GM18858 (cell line): ENCODE measurements around the gene ASXL1.
"Not testable (repeated sequence)": the region's sequence is repeated elsewhere in the genome, so short reads cannot be mapped to it uniquely, and the experiment has no call there.

Experiments used
- ATAC-seq: cut with Tn5 transposase; IDR thresholded peaks from one replicate; pipeline ENCODE4 v1.9.1; 2021; ENCODE audit not compliant: unreplicated experiment

The ASXL1 gene

DNA sequence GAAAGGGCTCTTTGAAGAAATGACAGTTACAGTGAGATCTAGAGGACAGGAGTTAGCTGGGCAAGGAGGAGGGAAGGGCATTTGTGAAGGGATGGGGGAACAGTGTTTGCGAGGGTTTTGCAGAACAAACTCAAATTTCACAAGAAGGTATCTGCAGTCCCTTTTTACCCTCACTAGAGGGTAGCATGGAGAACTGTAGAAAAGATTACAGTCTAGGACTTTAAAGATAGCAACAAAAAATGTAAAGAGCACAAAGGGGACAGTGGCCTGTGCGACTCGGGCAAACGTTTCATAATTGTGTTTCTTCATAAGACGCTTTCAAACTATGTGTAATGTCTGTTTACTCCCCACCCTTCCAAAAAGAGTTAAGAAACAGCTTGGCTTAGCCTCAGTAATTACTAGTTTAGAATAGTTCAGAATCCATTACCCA is 21.2 kb upstream of the ASXL1 start:
- no peak for ATAC-seq

DNA sequence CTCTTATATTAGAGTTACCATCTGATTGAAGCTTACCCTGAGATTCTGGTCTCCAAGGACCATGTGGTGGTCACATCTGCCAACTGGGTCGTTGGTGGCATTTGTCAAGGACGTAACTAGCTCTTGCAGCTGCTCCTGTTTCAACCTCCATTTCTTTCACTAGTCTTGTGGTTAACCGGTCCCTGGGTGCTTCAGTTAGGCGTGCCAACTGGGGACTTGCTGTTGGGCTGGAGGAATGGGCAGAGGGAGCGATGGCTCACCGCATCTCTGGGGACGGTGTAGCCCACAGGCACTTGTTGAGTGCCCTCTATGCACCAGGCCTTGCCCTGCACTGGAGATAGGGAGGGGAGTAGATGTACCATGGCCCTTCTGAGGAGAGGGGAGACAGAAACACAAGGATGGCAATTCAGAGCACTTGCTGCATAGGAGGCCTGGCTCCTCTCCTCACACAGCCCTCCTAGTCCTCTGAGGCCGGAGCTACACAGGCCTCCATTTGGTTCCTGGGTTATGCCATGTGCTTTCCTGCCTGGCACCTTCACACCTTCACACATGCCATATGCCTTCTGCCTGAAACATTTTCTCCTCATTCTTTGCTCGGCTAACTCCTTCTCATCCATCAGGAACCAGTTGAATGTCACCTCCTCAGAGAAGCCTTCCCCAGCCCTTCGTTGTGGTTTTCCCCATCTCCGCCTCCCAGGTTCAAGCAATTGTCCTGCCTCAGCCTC is 20.0 kb upstream of the ASXL1 start:
- ATAC-seq, result no peak

DNA sequence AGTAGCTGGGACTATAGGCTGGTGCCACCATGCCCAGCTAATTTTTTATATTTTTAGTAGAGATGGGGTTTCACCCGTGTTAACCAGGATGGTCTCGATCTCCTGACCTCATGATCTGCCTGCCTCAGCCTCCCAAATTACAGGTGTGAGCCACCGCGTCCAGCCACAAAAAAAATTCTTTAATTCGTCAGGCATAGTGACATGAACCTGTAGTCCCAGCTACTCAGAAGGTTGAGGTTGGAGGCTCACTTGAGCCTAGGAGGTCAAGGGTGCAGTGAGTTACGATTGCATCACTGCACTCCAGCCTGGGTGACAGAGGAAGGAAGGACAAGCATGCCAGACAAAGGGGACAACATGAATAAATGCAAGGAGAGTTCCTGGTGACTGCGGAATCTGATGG is 19.5 kb upstream of the ASXL1 start:
- ATAC-seq, result no peak

DNA sequence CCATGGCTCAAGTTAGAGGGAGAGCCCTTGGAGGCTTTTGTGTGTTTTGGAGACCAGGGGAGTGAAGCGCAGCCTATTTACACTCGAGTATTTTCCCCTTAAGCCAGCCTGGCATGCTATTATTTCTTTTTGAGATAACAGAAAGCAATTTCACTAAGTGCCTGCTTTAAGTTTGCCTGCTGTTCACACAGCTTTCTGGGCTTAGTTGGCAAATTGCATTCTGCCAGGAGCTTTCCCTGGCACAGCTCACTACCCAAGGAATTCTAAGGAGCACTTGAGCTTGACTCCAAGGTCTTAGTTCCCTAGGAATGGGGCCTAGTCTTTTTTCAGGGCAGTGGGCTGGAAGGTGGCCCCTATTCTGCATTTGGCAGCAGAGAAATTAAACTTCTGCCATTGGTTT is 19.0 kb upstream of the ASXL1 start:
- ATAC-seq, result no peak

DNA sequence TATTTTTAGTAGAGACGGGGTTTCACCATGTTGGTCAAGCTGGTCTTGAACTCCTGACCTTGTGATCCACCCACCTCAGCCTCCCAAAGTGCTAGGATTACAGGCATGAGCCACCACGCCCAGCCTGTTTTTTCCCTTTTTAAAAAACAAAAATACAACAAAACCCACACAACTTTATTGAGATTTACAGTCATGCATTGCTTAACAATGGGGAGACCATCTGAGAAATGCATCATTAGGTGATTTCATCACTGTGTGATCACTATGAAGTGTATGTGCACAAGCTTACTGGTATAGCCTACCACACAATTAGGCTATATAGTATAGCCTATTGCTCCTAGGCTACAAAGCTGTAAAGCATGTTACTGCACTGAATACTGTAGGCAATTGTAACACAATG is 17.1 kb upstream of the ASXL1 start:
- ATAC-seq, result not testable (repeated sequence)

DNA sequence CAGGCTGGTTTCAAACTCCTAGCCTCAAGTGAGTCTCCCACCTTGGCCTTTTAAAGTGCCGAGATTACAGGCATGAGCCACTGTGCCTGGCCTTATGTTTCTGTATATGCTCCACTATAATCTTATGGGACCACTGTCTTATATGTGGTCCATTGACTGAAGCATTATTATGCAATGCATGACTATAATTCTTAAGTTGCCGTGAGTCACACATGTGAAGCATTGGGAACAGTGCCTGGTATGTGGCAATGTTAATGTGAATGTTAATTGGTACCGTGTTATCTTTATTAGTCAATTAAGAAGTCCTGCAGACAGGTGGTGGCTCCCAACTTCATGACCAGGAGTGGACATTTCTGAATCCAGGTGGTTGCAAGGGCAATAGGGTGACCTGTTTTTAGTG is 14.7 kb upstream of the ASXL1 start:
- ATAC-seq, result no peak

DNA sequence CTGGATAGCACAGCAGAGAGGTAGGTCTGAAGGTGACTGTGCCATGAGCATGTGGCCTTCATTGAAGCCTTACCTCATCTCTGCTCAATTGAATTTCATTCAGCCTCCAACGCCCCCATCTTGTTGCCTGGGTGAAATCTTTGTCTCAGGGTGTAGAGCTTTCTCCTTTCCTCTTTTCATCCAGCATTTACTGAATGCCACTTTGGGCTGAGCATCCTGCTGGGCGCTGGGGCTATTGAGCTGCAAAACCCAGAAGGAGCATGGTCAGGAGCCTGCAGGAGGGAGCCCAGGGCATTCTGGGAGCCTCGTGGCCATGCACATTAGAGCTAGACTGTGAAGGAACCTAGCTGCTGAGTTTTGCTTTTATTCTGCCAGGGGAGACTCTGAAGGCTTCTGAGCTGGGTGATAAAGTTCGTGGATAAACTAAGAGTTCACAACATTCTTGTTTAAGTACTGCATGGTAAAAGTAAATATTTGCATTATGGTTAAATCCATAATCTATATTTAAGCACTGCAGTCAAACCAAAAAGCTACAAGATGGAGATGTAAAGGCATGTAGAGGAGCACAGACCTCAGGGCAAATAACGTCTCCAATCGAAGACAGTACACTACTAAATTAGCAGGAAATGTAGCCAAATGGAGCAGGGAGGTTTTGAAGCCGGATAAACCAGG is 13.2 kb upstream of the ASXL1 start:
- no peak for ATAC-seq

DNA sequence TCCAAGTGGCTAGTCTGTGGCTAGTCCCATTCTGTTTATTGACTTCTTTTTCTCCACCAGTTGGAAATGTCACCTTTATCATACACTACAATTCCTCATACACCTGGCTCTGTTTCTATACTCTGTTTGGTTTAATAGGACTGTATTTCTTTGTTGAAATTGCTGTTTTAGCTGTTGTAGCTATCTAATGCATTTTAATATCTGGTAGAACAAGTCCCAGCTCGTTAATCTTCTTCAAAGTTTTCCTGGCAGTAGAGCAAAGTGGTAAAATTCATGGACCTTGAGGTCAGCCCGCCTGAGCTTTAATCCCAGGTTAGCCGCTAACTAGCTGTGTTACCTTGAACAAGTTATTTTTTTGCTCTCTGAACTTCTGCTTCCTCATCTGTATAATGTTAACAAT is 9.9 kb upstream of the ASXL1 start:
- ATAC-seq, result no peak

DNA sequence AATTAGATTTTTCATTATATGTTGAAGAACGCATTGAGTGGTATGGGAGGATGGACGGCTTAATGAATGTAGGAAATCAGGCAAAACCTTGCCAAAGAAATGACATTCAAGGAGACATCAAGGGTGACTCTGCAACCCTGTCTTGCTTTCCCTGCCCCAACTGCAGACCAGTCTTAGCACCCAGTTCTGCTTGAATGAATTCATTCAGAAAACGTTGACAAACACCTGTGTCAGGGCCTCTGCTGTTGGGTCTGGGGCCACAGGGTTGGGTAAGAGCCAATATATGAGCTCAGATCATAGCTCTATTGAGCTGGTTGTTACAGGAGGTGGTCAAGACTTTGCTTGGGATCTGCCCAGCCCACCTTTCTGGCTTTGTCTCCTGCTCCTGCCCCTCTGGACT is 7.7 kb upstream of the ASXL1 start:
- no peak for ATAC-seq

DNA sequence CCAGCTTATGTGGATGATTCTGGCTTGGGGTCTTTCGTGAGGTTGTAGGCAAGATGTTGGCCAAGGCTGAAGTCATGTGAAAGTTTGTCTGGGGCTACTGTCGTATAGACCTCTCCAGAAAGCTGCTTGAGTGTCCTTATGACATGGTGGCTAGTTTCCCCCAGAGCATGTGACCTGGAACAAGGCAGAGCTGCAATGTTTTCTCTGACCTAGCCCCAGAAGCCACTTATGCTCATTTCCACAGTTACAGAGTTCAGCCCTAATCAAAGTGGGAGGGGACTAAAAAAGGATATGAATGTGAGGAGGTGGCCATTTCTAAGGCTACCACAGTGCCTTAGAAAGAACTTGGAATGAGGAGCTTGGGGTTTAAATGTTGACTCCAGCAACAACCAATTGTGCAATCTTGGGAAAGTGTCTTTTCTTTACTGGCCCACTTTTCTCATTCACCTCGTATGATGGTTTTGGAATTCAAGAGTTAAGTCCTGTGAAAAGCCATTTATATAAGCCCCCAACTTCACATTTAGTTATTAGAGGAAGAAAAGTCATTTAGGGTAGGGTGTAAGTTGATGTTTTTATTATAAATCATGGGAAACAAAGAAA is 5.9 kb upstream of the ASXL1 start:
- no peak for ATAC-seq

DNA sequence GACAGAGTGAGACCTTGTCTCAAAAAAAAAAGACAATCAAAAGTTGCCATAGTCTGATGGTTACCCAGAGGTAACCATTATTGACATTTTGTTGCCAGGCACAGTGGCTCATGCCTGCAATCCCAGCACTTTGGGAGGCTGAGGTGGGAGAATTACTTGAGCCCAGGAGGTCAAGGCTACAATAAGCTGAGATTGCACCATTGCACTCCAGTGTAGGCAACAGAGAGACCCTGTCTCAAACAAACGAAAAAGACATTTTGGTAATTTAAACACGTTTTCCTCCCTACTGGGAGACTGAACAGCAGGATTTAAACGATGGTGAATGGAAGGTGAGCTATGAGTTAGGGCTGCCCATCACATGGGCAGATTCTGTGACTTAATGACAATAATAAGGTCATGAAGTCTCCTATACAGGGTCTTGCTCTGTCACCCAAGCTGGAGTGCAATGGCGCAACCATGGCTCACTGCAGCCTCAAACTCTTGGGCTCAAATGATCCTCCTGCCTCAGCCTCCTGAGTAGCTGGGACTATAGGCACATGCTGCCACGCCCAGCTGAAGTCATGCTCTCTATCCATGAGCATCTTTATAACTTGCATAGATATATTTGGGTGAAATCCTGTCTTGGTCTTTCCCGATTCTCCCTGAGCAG is 4.2 kb upstream of the ASXL1 start:
- no peak for ATAC-seq

DNA sequence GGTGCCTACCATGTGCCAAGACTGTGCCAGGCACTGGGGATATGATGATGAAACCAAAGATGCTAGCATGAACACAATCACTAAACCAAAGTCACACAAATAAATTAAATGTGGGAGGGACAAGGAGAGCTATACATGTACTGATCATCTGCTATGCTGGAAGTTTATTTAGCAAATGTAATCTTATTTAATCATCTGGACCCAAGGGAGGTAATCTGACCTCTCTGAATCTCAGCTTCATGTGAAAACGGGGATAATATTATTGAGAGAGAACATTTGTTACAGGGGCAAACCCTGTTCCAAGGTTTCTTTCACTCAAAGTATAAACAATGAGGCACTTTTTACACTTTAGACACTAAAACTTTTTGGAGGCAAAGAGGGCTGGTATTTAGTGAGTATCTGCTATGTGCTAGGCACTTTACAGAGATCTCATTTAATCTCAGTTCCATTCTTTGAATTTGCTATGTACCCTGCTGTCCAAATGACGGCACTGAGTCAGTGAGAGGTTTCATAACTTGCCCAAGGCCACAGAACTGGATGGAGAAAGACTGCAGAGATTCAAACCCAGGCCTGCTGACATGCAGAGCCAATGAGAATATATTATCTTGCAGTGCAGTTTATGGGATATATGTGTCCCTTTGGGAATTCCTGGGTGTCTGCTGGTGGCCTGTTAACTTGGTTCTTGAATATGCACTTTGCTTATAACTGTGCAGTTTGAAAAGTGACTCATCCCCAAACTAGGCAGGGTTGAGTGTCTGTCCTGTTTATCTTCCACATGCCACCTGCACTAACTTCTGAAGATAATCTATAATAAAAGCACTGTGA is 3.3 kb upstream of the ASXL1 start:
- peak; percentile 22 for ATAC-seq

DNA sequence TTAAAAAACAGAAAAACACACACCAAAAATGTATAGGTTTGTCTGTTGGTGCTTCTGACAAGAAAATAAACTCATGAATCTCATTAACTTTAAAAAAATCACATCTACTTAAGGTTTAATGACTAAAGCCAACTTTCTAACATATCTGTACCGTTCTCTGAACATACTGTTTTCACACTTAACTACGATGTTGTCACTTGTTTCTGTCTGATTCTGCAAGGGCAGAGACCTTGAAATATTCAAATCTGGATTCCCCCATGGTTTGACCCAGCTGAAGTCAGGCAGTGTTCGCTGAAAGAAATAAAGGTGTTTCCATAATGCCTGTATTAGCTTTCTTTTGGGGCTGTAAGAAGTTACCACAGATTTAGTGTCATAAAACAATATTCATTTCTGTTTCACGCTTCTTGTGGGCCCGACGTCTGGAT is 2.7 kb upstream of the ASXL1 start:
- peak; percentile 29 for ATAC-seq

DNA sequence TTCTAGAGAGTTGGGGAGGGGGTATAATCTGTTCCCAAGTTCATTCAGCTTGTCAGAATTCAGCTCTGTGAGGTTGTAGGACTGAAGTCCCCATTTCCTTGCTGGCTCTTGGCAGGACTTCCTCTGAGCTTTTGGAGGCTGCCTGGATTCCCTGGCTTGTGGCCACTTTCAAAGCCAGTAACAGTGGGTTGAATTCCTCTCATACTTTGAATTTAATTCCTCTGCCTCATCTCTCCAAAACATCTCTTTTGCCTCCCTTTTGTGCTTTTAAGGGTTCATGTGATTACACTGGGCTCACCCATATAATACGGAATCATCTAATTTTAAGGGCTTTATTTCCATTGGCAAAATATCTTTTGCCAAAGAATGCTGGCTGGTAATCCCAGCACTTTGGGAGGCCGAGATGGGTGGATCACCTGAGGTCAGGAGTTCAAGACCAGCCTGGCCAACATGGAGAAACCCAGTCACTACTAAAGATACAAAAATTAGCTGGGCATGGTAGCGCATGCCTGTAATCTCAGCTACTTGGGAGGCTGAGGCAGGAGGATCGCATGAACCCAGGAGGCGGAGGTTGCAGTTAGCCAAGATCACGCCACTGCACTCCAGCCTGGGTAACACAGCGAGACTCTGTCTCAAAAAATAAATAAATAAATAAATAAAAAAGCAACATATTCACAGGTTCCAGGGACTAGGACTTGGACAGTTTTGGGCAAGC is 2.1 kb upstream of the ASXL1 start:
- not testable (repeated sequence) for ATAC-seq

DNA sequence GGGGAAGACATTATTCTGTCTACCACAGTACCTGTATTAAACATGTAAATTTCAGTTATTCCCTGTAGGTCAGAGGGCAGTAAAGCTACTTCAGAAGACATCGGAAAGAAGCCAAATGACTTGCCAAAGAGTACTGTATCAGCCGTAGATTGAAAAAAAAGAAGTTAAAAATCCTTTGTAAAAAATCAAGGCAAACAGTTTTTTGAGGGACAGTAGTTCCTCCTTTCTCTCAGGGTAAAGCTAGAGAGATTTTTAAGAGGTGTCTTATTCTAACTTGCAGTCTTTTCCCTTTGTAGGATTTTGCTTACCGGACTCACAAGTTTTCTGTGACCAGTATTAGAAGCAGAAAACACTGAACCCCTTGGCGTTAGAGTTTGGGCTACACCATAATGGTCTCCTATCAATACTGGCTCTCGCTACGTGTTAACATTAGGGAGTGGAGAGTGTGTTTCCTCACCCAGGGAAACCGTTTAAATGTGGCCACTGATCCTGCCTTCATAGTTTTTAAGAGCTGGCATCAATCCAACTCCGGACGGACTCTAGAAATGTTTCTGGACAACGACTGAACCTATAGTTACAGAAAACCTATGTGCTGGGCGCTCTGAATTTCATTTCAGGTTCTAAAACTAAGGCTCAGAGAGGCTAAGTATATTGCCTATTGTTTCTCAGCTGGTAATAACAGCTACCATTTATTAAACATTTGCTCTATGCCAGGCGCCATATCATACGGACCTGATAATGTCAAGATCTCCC is 1.3 kb upstream of the ASXL1 start:
- ATAC-seq, result no peak

DNA sequence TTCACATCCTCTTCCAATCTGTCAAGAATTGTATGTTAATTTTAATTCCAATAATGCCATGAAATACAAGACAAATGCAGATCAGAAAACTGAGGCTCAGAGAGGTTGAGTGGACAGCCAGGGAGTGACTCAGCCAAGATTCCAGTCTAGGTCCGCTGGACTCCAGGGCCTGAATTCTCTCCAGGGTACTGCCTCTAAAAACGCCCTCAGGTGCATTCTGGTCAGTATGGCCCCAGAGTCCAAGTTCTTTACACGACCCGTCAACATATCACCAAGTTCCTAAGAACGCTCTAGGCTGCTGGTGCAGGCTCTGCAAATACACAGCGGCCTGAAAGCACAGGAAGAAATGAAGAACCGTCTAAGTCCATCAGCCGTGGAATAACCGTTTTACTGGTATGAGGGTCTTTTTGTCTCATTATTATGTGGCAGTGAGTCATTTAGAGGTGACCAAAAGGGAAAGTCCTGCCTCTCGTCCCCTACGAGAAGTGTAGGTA is 709 bp upstream of the ASXL1 start:
- no peak for ATAC-seq

DNA sequence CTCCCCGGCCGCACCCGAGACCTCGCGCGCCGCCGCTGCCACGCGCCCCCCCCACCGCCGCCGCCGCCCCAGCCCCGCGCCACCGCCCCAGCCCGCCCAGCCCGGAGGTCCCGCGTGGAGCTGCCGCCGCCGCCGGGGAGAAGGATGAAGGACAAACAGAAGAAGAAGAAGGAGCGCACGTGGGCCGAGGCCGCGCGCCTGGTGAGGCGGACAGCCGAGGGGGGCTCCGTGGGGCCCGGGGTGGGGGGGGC is 426 bp downstream of the ASXL1 start:
- no peak for ATAC-seq

DNA sequence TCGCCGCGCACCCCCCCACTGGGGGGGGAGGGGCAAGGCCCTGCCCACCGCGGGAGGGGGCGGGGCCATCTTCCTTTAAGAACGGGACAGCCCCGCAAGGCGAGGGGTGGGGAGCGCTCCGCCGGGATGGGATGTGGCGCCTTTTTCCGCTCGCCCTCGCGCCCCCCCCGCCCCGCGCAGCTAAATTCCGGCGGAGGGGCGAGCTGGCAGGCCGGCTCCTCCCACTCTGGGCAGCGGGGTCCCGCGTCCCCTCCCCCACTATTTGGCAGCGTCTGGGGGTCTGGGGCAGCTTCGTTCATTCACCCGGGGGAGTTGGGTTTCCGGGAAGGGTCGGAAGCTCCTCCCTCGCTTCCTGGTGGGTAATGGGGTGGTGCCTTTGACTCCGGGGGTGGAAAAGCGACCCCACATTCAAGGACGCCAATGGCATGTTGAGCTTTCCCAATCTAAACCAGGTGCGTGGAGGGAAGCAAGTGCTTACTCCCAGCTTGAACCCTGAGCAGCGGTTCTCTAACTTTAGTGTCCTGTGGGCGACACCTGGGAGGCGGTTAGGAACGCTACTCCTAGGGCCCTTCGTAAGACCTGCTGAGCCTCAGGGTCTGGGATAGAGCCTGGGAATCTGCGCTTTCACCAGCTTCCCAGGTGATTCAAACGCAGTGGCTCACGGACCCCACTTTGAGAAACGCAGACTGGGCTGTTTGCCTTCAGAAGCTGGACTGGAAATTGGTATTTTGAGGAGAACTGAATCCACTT is 927 bp downstream of the ASXL1 start:
- ATAC-seq, result no peak
